Transverse colon (tissue), 4 donors: Measurements from ENCODE around the gene ZNF782. TPM values are rescaled to one million over a fixed set of nuclear protein-coding genes. Genes with fewer than 3 reads are reported as not detected.
"Not testable (repeated sequence)": the region's sequence is repeated elsewhere in the genome, so short reads cannot be mapped to it uniquely, and the experiment has no call there.

Source experiments
- DNase-seq: peaks from one replicate; pipeline ENCODE4 v3.0.0-alpha.2; 2019
- H3K27ac ChIP-seq, 4 donors: fragments of 200-600 bp; sonication (generic); 2 replicates each; pipeline ENCODE4 v1.5.1; 2016 to 2018; ENCODE audit warnings: inconsistent platforms in 4 of 4
- H3K27me3 ChIP-seq: fragments of 200-600 bp; sonication (generic); 2 replicates; pipeline ENCODE4 v1.5.1; 2017; ENCODE audit warnings: inconsistent platforms
- H3K36me3 ChIP-seq, 4 donors: fragments of 200-600 bp; sonication (generic); 2 replicates each; pipeline ENCODE4 v1.5.1; 2017 to 2019; ENCODE audit warnings: inconsistent platforms in 4 of 4
- H3K4me1 ChIP-seq, 4 donors: fragments of 200-600 bp; sonication (generic); 2 replicates each; pipeline ENCODE4 v1.5.1; 2017 to 2020; ENCODE audit warnings: inconsistent platforms in 4 of 4
- H3K4me3 ChIP-seq, 4 donors: fragments of 200-600 bp; sonication (generic); 1 replicate in 1 of 4; 2 replicates in 3 of 4; pipeline versions ENCODE4 v1.5.1 to v1.6.1; 2017 to 2019; ENCODE audit warnings: inconsistent platforms in 4 of 4
- H3K9me3 ChIP-seq, 2 donors: fragments of 200-600 bp; sonication (generic); 2 replicates each; pipeline ENCODE4 v1.5.1; 2017 to 2019; ENCODE audit warnings: inconsistent platforms in 2 of 2
- EP300 ChIP-seq: sonication (generic); formaldehyde crosslinking; IDR thresholded peaks from one replicate; pipeline ENCODE4 v1.6.1; 2017; ENCODE audit warnings: antibody characterized with exemption, low read depth
- POLR2A ChIP-seq: fragments of 450-650 bp; IDR thresholded peaks from one replicate; pipeline ENCODE4 v1.6.1; 2016; ENCODE audit warnings: antibody characterized with exemption, mild to moderate bottlenecking, moderate library complexity
- POLR2AphosphoS5 ChIP-seq, 3 donors: sonication (generic); formaldehyde crosslinking; IDR thresholded peaks; one replicate each; pipeline ENCODE4 v1.6.1; 2016; ENCODE audit warnings: antibody characterized with exemption in 3 of 3
- WGBS, 2 donors: methylation state at CpG; one replicate each; pipeline ENCODE4 v1.1.5; 2018; ENCODE audit warnings: low coverage in 1 of 2; 5-methylcytosine and 5-hydroxymethylcytosine counted together
- in situ Hi-C, 4 donors: fragments of 200-750 bp; cut with MboI; loops; one replicate each; pipeline versions ENCODE4 v1.15.0 to v1.15.1; 2017; ENCODE audit warnings: low sequenced_read_pairs in 3 of 4, low pct_ligation_motif_present in 1 of 4, low pct_unique_long_range_greater_than_20kb in 1 of 4
- intact Hi-C: fragments of 100-400 bp; cut with DNase I; formaldehyde crosslinking; loops from one replicate; pipeline ENCODE4 v1.15.1; 2023; ENCODE audit warnings: low total_unique reads
- total RNA-seq, 4 donors: library from RNA; depleted of rRNA; stranded (reverse); fragments of >200 nt; gene quantifications; one replicate each; pipeline ENCODE4 v1.1.0, GENCODE V29; 2016
- TF ChIP-seq, protein P1 (sequence below), 5 experiments: fragments of 200-600 bp in 3 of 5; fragments of 450-650 bp in 2 of 5; sonication (generic) in 3 of 5; IDR thresholded peaks; 1 replicate in 2 of 5; 2 replicates in 3 of 5; pipeline ENCODE4 v1.5.1; 2016 to 2017; ENCODE audit warnings: antibody characterized with exemption in 5 of 5, inconsistent platforms in 3 of 5, mild to moderate bottlenecking in 2 of 5, moderate library complexity in 1 of 5

Gene ZNF782
- total RNA-seq, 4 donors from 2014 or later, result 8.2 to 22.4 (median 18.4) TPM

DNA sequence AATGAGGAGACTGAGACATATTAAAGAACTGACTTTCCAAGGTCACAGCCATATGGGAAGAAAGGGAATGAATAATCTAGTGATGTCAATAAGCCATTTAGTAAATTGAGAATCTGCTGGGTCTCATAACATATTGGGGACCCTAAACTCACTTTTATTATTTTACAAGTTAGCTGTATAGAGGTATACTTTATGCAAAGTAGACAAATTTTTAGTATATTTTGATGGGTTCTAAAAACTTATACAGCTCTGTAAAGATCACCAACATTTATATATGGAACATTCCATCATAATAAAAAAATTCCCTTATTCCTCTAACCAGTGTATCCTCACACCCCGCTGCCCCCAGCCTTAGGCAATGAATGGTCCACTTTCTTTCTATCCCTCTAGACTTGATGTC, 40.7 kb downstream of the ZNF782 start:
- H3K36me3 ChIP-seq, result peaks cover 0 to 23% (median 13%) of the 10 kb centered on the region in 4 donors
- H3K4me1 ChIP-seq, result no peaks in the 10 kb centered on the region
- DNase-seq, result no peak
- TF ChIP-seq EP300 (no peak), POLR2AphosphoS5 (IDR thresholded peaks at IDR 0.05) (no peak), POLR2A (no peak)
- TF ChIP-seq, protein P1, sequence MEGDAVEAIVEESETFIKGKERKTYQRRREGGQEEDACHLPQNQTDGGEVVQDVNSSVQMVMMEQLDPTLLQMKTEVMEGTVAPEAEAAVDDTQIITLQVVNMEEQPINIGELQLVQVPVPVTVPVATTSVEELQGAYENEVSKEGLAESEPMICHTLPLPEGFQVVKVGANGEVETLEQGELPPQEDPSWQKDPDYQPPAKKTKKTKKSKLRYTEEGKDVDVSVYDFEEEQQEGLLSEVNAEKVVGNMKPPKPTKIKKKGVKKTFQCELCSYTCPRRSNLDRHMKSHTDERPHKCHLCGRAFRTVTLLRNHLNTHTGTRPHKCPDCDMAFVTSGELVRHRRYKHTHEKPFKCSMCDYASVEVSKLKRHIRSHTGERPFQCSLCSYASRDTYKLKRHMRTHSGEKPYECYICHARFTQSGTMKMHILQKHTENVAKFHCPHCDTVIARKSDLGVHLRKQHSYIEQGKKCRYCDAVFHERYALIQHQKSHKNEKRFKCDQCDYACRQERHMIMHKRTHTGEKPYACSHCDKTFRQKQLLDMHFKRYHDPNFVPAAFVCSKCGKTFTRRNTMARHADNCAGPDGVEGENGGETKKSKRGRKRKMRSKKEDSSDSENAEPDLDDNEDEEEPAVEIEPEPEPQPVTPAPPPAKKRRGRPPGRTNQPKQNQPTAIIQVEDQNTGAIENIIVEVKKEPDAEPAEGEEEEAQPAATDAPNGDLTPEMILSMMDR (IDR thresholded peaks at IDR 0.05), result no peak
- peaks cover 74 to 87% of the 10 kb centered on the region in 2 donors for H3K9me3 ChIP-seq
- no peak overlapping the region for H3K4me3 ChIP-seq
- in situ Hi-C loops (no loop called here), intact Hi-C loops (no loop called here)
- no peak overlapping the region for H3K27ac ChIP-seq
- WGBS, 2 donors, result 89 to 94% methylated on average over 1 of the region's 1 CpG
- no peaks in the 10 kb centered on the region for H3K27me3 ChIP-seq

DNA sequence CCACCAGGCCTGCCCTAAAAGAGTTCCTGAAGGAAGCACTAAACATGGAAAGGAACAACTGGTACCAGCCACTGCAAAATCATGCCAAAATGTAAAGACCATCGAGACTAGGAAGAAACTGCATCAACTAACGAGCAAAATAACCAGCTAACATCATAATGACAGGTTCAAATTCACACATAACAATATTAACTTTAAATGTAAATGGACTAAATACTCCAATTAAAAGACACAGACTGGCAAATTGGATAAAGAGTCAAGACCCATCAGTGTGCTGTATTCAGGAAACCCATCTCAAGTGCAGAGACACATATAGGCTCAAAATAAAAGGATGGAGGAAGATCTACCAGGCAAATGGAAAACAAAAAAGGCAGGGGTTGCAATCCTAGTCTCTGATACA, 55.4 kb downstream of the ZNF782 start:
- H3K4me1 ChIP-seq, in situ Hi-C loops, H3K27me3 ChIP-seq, intact Hi-C loops, DNase-seq, H3K27ac ChIP-seq, H3K4me3 ChIP-seq: not testable (repeated sequence)
- Histone ChIP-seq H3K9me3 (peaks cover 24 to 47% of the 10 kb centered on the region in 2 donors), H3K36me3 (peaks cover 0 to 22% (median 9%) of the 10 kb centered on the region in 4 donors)
- 86% methylated on average over 1 to 2 of the region's 2 CpGs for WGBS, 2 donors

DNA sequence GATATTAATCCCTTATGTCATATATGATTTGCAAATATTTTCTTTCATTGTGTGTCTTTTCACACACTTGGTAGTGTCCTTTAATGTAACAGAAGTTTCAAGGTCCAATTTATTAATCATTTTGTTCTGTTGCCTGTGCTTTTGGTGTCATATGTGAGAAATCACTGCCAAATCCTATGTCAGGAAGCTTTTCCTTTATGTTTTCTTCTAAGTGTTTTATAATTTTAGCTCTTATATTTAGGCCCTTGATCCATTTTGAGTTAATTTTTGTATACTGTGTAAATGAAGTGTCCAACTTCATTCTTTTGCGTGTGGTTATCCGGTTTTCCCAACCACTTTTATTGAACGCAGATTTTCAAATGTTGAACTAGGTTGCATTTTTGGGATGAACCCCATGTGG, 70.3 kb downstream of the ZNF782 start:
- no peak for TF ChIP-seq EP300
- TF ChIP-seq, protein P1 (IDR thresholded peaks at IDR 0.05), result no peak
- no peak for TF ChIP-seq POLR2AphosphoS5 (IDR thresholded peaks at IDR 0.05)
- TF ChIP-seq POLR2A, result no peak
- Histone ChIP-seq H3K27ac (no peak overlapping the region), H3K4me3 (no peak overlapping the region), H3K4me1 (peaks cover 0 to under 1% (median 0%) of the 10 kb centered on the region in 4 donors), H3K27me3 (no peaks in the 10 kb centered on the region), H3K36me3 (no peaks in the 10 kb centered on the region), H3K9me3 (peaks cover 0 to 17% of the 10 kb centered on the region in 2 donors)
- 98 to 100% methylated on average over 3 of the region's 3 CpGs for WGBS, 2 donors
- intact Hi-C loops, result no loop called here
- in situ Hi-C loops, result no loop called here
- no peak for DNase-seq

DNA sequence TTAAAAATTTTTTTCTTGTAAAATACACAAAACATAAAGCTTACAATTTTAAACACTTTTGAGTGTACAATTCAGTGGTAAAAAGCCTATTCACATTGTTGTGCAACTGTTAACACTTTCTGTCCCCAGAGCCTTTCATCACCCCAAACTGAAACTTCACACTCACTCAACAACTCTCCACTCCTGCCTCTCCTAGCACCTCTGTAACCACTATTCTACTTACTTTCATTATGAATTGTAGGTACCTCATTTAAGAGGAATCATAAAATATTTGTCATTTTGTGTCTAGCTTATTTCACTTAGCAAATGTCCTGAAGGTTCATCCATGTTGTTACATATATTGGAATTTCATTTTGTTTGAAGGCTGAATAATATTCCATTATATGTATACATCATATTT, 72.1 kb downstream of the ZNF782 start:
- intact Hi-C loops (no loop called here), in situ Hi-C loops (no loop called here)
- Histone ChIP-seq H3K27me3 (no peaks in the 10 kb centered on the region), H3K4me3 (no peak overlapping the region), H3K27ac (no peak overlapping the region), H3K36me3 (no peaks in the 10 kb centered on the region), H3K4me1 (peaks cover 0 to 8% (median 3%) of the 10 kb centered on the region in 4 donors), H3K9me3 (peaks cover 0 to 16% of the 10 kb centered on the region in 2 donors)
- DNase-seq, result no peak
- TF ChIP-seq EP300, result no peak
- TF ChIP-seq POLR2A, result no peak
- TF ChIP-seq, protein P1 (IDR thresholded peaks at IDR 0.05), result no peak
- TF ChIP-seq POLR2AphosphoS5 (IDR thresholded peaks at IDR 0.05), result no peak

DNA sequence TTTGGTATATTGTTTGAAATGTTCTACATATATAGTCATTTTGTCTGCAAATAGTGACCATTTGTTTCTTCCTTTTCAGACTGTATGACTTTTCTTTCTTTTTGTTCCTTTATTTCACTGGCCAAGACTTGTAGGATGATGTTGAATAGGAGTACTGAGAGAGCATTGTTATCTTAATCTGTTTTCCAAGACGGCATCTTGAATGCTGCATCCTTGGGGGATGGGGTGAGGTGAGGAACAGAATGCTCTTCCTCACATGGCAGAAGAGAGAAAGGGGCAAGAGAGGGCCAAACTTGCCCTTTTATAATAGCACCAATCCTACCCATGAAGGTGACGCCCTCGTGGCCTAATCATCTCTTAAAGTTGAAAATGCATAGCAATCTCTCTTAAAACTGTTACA, 72.8 kb downstream of the ZNF782 start:
- TF ChIP-seq EP300 (no peak), POLR2A (no peak), POLR2AphosphoS5 (IDR thresholded peaks at IDR 0.05) (no peak)
- TF ChIP-seq, protein P1 (IDR thresholded peaks at IDR 0.05), result no peak
- 84 to 92% methylated on average over 3 of the region's 3 CpGs for WGBS, 2 donors

More for the DNA sequence above, 72.8 kb downstream of the ZNF782 start:
- DNase-seq, result no peak
- Histone ChIP-seq H3K27ac (no peak overlapping the region), H3K36me3 (no peaks in the 10 kb centered on the region), H3K27me3 (no peaks in the 10 kb centered on the region), H3K4me3 (no peak overlapping the region), H3K9me3 (peaks cover 0 to 16% of the 10 kb centered on the region in 2 donors), H3K4me1 (peaks cover 0 to 13% (median 7%) of the 10 kb centered on the region in 4 donors)
- in situ Hi-C loops (no loop called here), intact Hi-C loops (no loop called here)
